ENCODE results near the gene UCHL1.
"Not testable (repeated sequence)": the region's sequence is repeated elsewhere in the genome, so short reads cannot be mapped to it uniquely, and the experiment has no call there.

The UCHL1 gene

GRCh38 chr4:41281038-41281634 is 24.4 kb downstream of the UCHL1 start:
- DNase-seq, result peak; percentile 79
- in situ Hi-C loops (cut with MboI; ENCODE audit: low pct_unique_long_range_greater_than_20kb, low sequenced_read_pairs), result loop anchor here (25.0 kb wide), 1 partner anchor 381 kb away; no protein-coding TSS in a partner anchor

- no peak for DNase-seq
- in situ Hi-C loops (cut with MboI; ENCODE audit: low pct_unique_long_range_greater_than_20kb, low sequenced_read_pairs), result loop anchor here (25.0 kb wide), 1 partner anchor 380 kb away; no protein-coding TSS in a partner anchor
Observed at GRCh38 chr4:41282366-41282765, 25.6 kb downstream of the UCHL1 start.

- in situ Hi-C loops (cut with MboI; ENCODE audit: low pct_unique_long_range_greater_than_20kb, low sequenced_read_pairs), result loop anchor here (25.0 kb wide), 1 partner anchor 377 kb away; no protein-coding TSS in a partner anchor
- no peak for DNase-seq
Observed at GRCh38 chr4:41285202-41285863, 28.6 kb downstream of the UCHL1 start.

- in situ Hi-C loops (cut with MboI; ENCODE audit: low pct_unique_long_range_greater_than_20kb, low sequenced_read_pairs), result loop anchor here (25.0 kb wide), 1 partner anchor 376 kb away; no protein-coding TSS in a partner anchor
- DNase-seq, result no peak
Observed at GRCh38 chr4:41285864-41286235, 29.1 kb downstream of the UCHL1 start.

- no peak for DNase-seq
- in situ Hi-C loops (cut with MboI; ENCODE audit: low pct_unique_long_range_greater_than_20kb, low sequenced_read_pairs), result loop anchor here (25.0 kb wide), 1 partner anchor 375 kb away; no protein-coding TSS in a partner anchor
Observed at GRCh38 chr4:41287005-41287404, 30.3 kb downstream of the UCHL1 start.

- in situ Hi-C loops (cut with MboI; ENCODE audit: low pct_unique_long_range_greater_than_20kb, low sequenced_read_pairs), result loop anchor here (25.0 kb wide), 1 partner anchor 374 kb away; no protein-coding TSS in a partner anchor
- DNase-seq, result no peak
Observed at GRCh38 chr4:41287852-41288251, 31.1 kb downstream of the UCHL1 start.

GRCh38 chr4:41288254-41288653 is 31.5 kb downstream of the UCHL1 start:
- DNase-seq, result no peak
- in situ Hi-C loops (cut with MboI; ENCODE audit: low pct_unique_long_range_greater_than_20kb, low sequenced_read_pairs), result loop anchor here (25.0 kb wide), 1 partner anchor 374 kb away; no protein-coding TSS in a partner anchor

GRCh38 chr4:41290479-41290878 is 33.8 kb downstream of the UCHL1 start:
- no peak for DNase-seq
- in situ Hi-C loops (cut with MboI; ENCODE audit: low pct_unique_long_range_greater_than_20kb, low sequenced_read_pairs), result loop anchor here (25.0 kb wide), 1 partner anchor 372 kb away; no protein-coding TSS in a partner anchor

GRCh38 chr4:41294445-41295062 is 37.8 kb downstream of the UCHL1 start:
- peak; percentile 4 for DNase-seq
- in situ Hi-C loops (cut with MboI; ENCODE audit: low pct_unique_long_range_greater_than_20kb, low sequenced_read_pairs), result loop anchor here (25.0 kb wide), 1 partner anchor 368 kb away; no protein-coding TSS in a partner anchor

- in situ Hi-C loops (cut with MboI; ENCODE audit: low pct_unique_long_range_greater_than_20kb, low sequenced_read_pairs), result loop anchor here (25.0 kb wide), 1 partner anchor 365 kb away; no protein-coding TSS in a partner anchor
Observed at GRCh38 chr4:41296995-41297394, 40.3 kb downstream of the UCHL1 start.

GRCh38 chr4:41297832-41298231 is 41.1 kb downstream of the UCHL1 start:
- no peak for DNase-seq
- in situ Hi-C loops (cut with MboI; ENCODE audit: low pct_unique_long_range_greater_than_20kb, low sequenced_read_pairs), result loop anchor here (25.0 kb wide), 1 partner anchor 364 kb away; no protein-coding TSS in a partner anchor

More at GRCh38 chr4:41296995-41297394, 40.3 kb downstream of the UCHL1 start:
- no peak for DNase-seq

- DNase-seq, result no peak
- in situ Hi-C loops (cut with MboI; ENCODE audit: low pct_unique_long_range_greater_than_20kb, low sequenced_read_pairs), result loop anchor here (25.0 kb wide), 1 partner anchor 363 kb away; no protein-coding TSS in a partner anchor
Observed at GRCh38 chr4:41299486-41299885, 42.8 kb downstream of the UCHL1 start.

- in situ Hi-C loops (cut with MboI; ENCODE audit: low pct_unique_long_range_greater_than_20kb, low sequenced_read_pairs), result no loop called here
- DNase-seq, result no peak
Observed at GRCh38 chr4:41301137-41301536, 44.4 kb downstream of the UCHL1 start.

GRCh38 chr4:41303372-41304118 is 46.8 kb downstream of the UCHL1 start:
- in situ Hi-C loops (cut with MboI; ENCODE audit: low pct_unique_long_range_greater_than_20kb, low sequenced_read_pairs), result no loop called here
- DNase-seq, result no peak

- in situ Hi-C loops (cut with MboI; ENCODE audit: low pct_unique_long_range_greater_than_20kb, low sequenced_read_pairs), result no loop called here
- DNase-seq, result no peak
Observed at GRCh38 chr4:41304221-41304620, 47.5 kb downstream of the UCHL1 start.

- no peak for DNase-seq
- in situ Hi-C loops (cut with MboI; ENCODE audit: low pct_unique_long_range_greater_than_20kb, low sequenced_read_pairs), result no loop called here
Observed at GRCh38 chr4:41305476-41305875, 48.7 kb downstream of the UCHL1 start.

GRCh38 chr4:41307638-41308037 is 50.9 kb downstream of the UCHL1 start:
- DNase-seq, result peak; percentile 36
- in situ Hi-C loops (cut with MboI; ENCODE audit: low pct_unique_long_range_greater_than_20kb, low sequenced_read_pairs), result no loop called here

GRCh38 chr4:41308398-41308797 is 51.7 kb downstream of the UCHL1 start:
- in situ Hi-C loops (cut with MboI; ENCODE audit: low pct_unique_long_range_greater_than_20kb, low sequenced_read_pairs), result no loop called here

GRCh38 chr4:41315426-41315825 is 58.7 kb downstream of the UCHL1 start:
- in situ Hi-C loops (cut with MboI; ENCODE audit: low pct_unique_long_range_greater_than_20kb, low sequenced_read_pairs), result not testable (repeated sequence)

More at GRCh38 chr4:41308398-41308797, 51.7 kb downstream of the UCHL1 start:
- DNase-seq, result no peak

More at GRCh38 chr4:41315426-41315825, 58.7 kb downstream of the UCHL1 start:
- not testable (repeated sequence) for DNase-seq

All from KBM-7 (cell line).